NCI-H1694 (cell line): ENCODE results near the gene MAP4.

ENCODE experiments used
- DNase-seq: peaks from one replicate; lab custom pipeline; 2025; lab: John Stamatoyannopoulos, UW

Gene MAP4

DNA sequence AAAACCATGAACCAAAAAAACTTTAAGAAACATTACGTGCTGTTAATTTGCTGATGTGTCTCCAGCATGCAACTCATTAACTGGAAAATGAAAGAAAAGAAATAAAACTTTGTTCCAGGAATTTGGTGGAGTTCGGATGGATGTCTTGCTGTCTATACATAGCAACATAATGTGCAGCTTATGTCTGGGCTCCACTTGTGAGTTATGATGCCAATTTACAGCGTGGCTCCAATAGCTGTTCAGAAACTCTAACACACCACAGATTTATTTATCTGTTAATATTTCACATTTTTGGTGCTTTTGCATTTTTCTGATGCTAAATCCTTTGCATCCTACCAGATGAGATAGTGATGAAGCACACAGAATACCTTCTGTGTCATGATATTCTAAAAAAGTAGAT is 45.1 kb downstream of the MAP4 start:
- no peak for DNase-seq

- no peak for DNase-seq
These were observed 51.5 kb downstream of the MAP4 start for GRCh38 chr3:47964740-47965139.

- no peak for DNase-seq
These were observed 54.2 kb downstream of the MAP4 start for GRCh38 chr3:47961815-47962606.

GRCh38 chr3:47961036-47961435 is 55.2 kb downstream of the MAP4 start:
- no peak for DNase-seq

GRCh38 chr3:47956521-47956920 is 59.7 kb downstream of the MAP4 start:
- no peak for DNase-seq

- DNase-seq: no peak
These were observed 61.6 kb downstream of the MAP4 start for GRCh38 chr3:47954567-47954966.

DNA sequence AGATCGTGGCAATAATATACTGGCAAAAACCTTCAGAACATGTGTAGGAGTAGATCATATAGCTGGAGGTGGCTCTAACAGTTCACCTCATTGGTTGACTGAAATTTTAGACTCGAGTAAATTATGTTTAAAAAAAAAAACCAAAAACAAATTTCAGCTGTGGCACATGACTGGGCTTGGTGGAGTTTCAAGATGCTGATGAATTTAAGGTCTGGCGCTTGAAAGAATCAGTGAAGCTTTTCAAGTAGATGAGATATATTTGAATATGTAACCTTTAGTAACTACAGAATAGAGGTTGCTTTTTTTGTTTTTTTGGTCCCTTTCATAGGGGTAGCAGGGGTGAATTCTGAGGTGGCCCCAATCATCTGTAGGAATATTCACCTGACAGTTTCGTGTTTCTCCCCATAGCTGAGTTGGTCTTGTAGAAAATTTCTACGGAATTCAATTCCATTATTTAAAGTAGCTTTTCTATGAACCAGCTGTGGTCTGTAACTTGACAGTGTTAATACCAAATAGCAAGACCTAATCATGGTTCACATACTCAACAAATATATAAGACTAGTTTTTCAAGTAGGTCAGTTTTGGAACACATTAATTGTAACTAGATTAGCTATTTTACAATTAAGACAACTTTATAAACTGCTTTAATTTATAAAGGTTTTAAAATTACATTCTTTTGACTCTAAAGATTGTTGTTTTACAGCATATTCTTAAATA is 65.6 kb downstream of the MAP4 start:
- no peak for DNase-seq

DNA sequence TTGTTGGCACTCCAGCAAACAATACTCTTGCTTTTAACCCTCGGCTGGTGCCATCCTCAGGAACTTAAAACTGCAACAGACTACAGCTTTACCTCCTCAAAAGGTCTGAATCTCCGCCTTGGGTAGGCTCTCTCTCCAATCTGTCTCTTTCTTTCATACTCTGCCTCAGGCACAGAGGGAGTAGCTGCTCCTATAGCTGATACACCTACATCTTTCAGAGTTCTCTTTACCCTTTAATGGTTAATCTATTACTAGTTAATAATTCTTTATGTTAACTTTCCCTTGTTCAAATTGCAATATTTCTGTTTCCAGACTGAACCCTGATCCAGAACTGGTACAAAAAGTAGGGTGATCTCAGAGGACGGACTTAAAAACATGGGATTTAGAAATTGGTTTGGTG is 66.2 kb downstream of the MAP4 start:
- DNase-seq: no peak

GRCh38 chr3:47940232-47940631 is 76.0 kb downstream of the MAP4 start:
- no peak for DNase-seq

GRCh38 chr3:47932421-47932820 is 83.8 kb downstream of the MAP4 start:
- no peak for DNase-seq

DNA sequence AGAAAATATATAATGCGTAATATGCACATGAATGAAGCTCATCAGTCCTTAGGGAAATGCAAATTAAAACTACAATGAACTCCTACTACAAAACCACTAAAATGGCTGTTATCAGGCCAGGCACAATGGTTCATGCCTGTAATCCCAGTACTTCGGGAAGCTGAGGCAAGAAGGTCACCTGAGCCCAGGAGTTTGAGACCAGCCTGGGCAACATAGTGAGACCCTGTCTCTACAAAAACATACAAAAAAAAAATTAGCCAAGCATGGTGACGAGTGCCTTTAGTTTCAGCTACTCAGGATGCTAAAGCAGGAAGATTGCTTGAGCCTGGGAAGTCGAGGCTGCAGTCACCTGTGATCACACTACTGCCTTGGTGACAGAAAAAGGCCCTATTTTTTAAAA is 85.2 kb downstream of the MAP4 start:
- no peak for DNase-seq

- no peak for DNase-seq
These were observed 99.5 kb downstream of the MAP4 start for GRCh38 chr3:47916696-47917095.

DNA sequence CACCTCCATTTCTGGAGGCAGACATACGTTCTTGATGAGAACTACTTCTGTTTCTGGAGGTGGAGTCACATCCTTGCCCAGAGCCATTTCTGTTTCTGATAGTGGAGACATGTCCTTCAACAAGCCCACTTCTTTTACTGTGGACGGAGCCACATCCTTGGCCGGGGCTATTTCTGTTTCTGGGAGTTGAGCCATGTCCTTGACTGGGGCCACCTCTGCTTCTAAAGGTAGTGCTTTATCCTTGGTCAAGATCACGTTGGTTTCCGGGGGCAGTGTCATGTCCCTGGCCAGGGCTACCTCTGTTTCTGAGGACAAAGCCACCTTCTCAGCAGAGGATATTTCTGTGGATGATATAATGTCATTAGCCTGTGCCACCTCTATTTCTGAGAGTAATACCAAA is 100.0 kb downstream of the MAP4 start:
- no peak for DNase-seq

GRCh38 chr3:47912006-47912504 is 104.2 kb downstream of the MAP4 start:
- no peak for DNase-seq

DNA sequence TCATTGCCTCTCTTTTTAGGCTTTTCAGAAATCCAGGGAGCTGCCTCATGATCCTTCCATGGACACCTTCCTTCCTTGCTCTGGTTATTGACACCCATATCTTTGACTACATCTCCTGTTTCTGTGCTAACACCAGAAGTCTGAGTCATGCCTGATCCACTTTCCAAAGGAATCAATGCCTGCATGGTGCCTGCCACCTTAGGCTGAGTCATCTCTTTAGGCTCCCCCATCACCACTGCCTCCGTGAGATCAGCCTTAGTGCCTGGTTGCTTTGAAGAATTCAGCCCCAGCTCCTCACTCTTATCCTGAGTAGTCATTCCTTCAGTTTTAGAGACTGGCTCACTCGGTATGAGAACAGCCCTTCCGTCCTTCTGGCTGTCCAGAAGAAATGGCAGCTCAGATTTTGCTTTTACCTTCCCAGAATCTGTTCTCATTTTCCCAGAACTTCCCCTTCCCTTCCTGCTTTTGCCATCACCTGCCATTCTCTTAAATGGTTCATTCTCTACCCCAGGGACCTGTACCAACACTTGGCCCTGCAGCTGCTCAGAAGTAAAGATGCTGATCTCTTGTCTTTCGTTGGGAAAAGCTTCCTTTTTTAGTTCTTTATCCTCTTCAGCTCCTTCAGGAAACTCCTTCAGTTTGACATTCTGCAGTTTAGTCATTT is 105.3 kb downstream of the MAP4 start:
- no peak for DNase-seq

GRCh38 chr3:47910233-47910632 is 106.0 kb downstream of the MAP4 start:
- no peak for DNase-seq

- no peak for DNase-seq
These were observed 106.6 kb downstream of the MAP4 start for GRCh38 chr3:47909607-47910006.

DNA sequence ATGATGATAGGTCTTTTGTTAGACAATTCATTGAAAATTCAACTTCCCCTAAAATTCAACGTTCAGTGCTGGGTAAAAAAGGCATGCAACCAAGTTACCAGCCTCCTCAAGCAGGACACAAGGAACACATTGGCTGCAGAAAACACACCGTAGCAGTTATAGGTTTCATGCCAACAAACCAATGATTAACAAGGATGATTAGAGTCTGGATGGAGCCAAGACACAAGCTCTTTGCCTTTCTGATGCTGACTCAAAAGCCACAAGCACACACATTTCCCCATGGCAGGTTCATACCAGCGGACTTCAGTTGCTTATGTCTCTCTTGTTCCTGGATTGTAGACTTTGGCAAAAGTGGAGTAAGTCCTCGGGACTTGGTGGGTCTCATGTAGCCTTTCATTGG is 107.5 kb downstream of the MAP4 start:
- no peak for DNase-seq

- DNase-seq: no peak
These were observed 108.4 kb downstream of the MAP4 start for GRCh38 chr3:47907784-47908183.

DNA sequence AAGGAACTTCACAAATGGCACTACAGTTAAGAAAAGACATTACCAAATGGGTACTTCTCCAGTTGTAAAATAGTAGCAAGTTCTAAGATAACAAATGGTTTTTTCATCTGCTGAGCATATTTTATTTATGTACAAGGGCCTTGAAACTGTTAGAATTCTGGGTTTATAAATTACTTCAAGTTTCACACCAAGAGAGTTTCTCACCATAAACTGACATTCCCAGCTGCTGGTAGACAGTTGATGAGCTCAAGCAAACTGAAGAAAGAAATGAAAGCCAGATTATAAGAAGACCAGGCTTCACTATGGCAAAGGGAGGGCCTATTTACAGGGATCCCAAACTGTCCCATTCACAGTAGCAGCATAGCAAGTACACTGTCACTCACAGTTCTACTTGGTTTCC is 113.5 kb downstream of the MAP4 start:
- DNase-seq: no peak

DNA sequence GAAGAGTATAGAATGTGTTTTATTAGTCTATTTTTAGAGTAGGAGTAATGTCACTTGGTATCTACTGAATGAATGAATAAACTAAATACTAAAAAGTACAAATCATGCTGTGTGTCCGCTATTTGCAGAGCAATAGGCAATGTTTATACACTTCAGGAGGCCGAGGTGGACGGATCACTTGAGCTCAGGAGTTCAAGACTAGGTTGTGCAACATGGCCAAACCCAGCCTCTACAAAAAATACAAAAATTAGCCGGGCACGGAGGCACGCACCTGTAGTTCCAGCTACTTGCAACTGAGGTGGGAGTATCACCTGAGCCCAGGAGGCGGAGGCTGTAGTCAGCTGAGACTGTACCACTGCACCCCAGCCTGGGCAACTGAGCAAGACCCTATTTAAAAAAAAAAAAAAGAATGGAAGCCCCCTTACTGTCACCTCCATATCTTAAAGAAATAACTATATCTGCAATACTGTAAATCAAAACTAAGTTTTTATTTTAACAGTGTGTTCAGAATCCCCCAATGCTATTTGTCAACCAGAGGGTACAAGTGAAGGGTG is 114.9 kb downstream of the MAP4 start:
- no peak for DNase-seq

DNA sequence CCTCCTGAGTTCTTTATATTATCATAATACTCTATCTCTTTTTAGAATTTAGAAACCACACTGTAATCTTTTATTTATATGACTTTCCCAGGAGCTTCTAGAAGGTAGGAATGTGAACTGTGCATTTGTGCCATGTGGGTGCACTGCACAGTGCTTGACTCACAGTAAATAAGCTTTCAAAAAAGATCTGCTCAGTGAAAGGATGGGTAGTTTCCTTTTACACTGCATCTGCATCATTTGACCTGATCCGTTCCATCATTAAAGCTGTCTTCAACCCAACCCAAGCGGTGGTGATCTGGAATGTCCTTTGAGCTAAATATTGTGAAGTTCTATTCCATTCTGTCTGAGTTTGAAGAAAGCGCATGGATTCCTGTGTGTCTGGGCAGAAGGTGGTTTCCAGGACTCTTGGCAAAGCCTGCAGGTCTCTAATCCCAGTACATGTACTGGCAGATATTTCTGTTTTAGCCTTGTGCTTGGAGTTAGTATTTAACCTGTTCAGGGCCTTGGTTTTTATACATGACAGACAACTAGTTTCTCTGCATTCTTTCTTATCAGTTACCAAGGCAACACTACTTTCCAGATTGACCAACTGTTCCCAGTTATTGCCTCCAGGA is 116.6 kb downstream of the MAP4 start:
- no peak for DNase-seq
